ENCODE results near the gene ZSCAN21.
A peak's percentile ranks its signal among the peaks of the same experiment; 100 is the strongest.

The ZSCAN21 gene

GRCh38 chr7:100101016-100101862 is 51.7 kb downstream of the ZSCAN21 start, which contains the start of the genes AP4M1 and MCM7:
Gene AP4M1 (plus strand): TSS chr7:100101643. CDS start chr7:100101715, 72 bp downstream.
Gene MCM7 (minus strand): TSS chr7:100101397. CDS start chr7:100101294, 103 bp downstream.
- Histone ChIP-seq H3K36me3 (ENCODE audit: control insufficient read depth, insufficient read depth, low read length, severe bottlenecking) (peaks cover 38% of the 10 kb centered on the region), H3K4me3 (ENCODE audit: low read length) (peak within 1 kb of the TSS; percentile 86), H3K9me3 (ENCODE audit: control insufficient read depth, low read length) (no peaks in the 10 kb centered on the region)

GRCh38 chr7:100102950-100103840 is 53.6 kb downstream of the ZSCAN21 start:
- Histone ChIP-seq H3K27me3 (replicated peaks; ENCODE audit: control insufficient read depth, insufficient read depth, low read length) (no peaks in the 10 kb centered on the region), H3K4me1 (ENCODE audit: control insufficient read depth, insufficient read depth, low read length) (peaks cover 16% of the 10 kb centered on the region), H3K9me3 (ENCODE audit: control insufficient read depth, low read length) (no peaks in the 10 kb centered on the region), H3K9ac (ENCODE audit: low read length) (peak overlapping the region; percentile 78), H3K4me3 (ENCODE audit: low read length) (no peak overlapping the region), H3K36me3 (ENCODE audit: control insufficient read depth, insufficient read depth, low read length, severe bottlenecking) (peaks cover 37% of the 10 kb centered on the region)
- no peak for DNase-seq (ENCODE audit: low read depth)

More at GRCh38 chr7:100101016-100101862, 51.7 kb downstream of the ZSCAN21 start, which contains the start of the genes AP4M1 and MCM7:
- H3K4me1 ChIP-seq (ENCODE audit: control insufficient read depth, insufficient read depth, low read length) = peaks cover 16% of the 10 kb centered on the region
- peak; percentile 99 for DNase-seq (ENCODE audit: low read depth)
- H3K9ac ChIP-seq (ENCODE audit: low read length) = peak within 1 kb of the TSS; percentile 85
- no peaks in the 10 kb centered on the region for H3K27me3 ChIP-seq (replicated peaks; ENCODE audit: control insufficient read depth, insufficient read depth, low read length)

- Histone ChIP-seq H3K36me3 (ENCODE audit: control insufficient read depth, insufficient read depth, low read length, severe bottlenecking) (peaks cover 40% of the 10 kb centered on the region), H3K9ac (ENCODE audit: low read length) (no peak overlapping the region)
- no peak for DNase-seq (ENCODE audit: low read depth)
Observed at GRCh38 chr7:100105534-100105933, 56.0 kb downstream of the ZSCAN21 start.

GRCh38 chr7:100106633-100107032 is 57.1 kb downstream of the ZSCAN21 start:
- DNase-seq (ENCODE audit: low read depth) = no peak
- Histone ChIP-seq H3K9ac (ENCODE audit: low read length) (no peak overlapping the region), H3K36me3 (ENCODE audit: control insufficient read depth, insufficient read depth, low read length, severe bottlenecking) (peaks cover 47% of the 10 kb centered on the region), H3K27me3 (replicated peaks; ENCODE audit: control insufficient read depth, insufficient read depth, low read length) (no peaks in the 10 kb centered on the region), H3K9me3 (ENCODE audit: control insufficient read depth, low read length) (no peaks in the 10 kb centered on the region), H3K4me3 (ENCODE audit: low read length) (no peak overlapping the region), H3K4me1 (ENCODE audit: control insufficient read depth, insufficient read depth, low read length) (peaks cover 6% of the 10 kb centered on the region)

More at GRCh38 chr7:100105534-100105933, 56.0 kb downstream of the ZSCAN21 start:
- Histone ChIP-seq H3K9me3 (ENCODE audit: control insufficient read depth, low read length) (no peaks in the 10 kb centered on the region), H3K27me3 (replicated peaks; ENCODE audit: control insufficient read depth, insufficient read depth, low read length) (no peaks in the 10 kb centered on the region), H3K4me1 (ENCODE audit: control insufficient read depth, insufficient read depth, low read length) (peaks cover 6% of the 10 kb centered on the region), H3K4me3 (ENCODE audit: low read length) (no peak overlapping the region)

GRCh38 chr7:100107125-100107737 is 57.7 kb downstream of the ZSCAN21 start:
- Histone ChIP-seq H3K9me3 (ENCODE audit: control insufficient read depth, low read length) (no peaks in the 10 kb centered on the region), H3K9ac (ENCODE audit: low read length) (no peak overlapping the region), H3K4me3 (ENCODE audit: low read length) (no peak overlapping the region), H3K4me1 (ENCODE audit: control insufficient read depth, insufficient read depth, low read length) (peaks cover 5% of the 10 kb centered on the region), H3K36me3 (ENCODE audit: control insufficient read depth, insufficient read depth, low read length, severe bottlenecking) (peaks cover 52% of the 10 kb centered on the region), H3K27me3 (replicated peaks; ENCODE audit: control insufficient read depth, insufficient read depth, low read length) (no peaks in the 10 kb centered on the region)
- DNase-seq (ENCODE audit: low read depth) = no peak

GRCh38 chr7:100107890-100108289 is 58.3 kb downstream of the ZSCAN21 start:
- Histone ChIP-seq H3K27me3 (replicated peaks; ENCODE audit: control insufficient read depth, insufficient read depth, low read length) (no peaks in the 10 kb centered on the region), H3K4me3 (ENCODE audit: low read length) (no peak overlapping the region), H3K9ac (ENCODE audit: low read length) (no peak overlapping the region), H3K4me1 (ENCODE audit: control insufficient read depth, insufficient read depth, low read length) (no peaks in the 10 kb centered on the region), H3K36me3 (ENCODE audit: control insufficient read depth, insufficient read depth, low read length, severe bottlenecking) (peaks cover 52% of the 10 kb centered on the region), H3K9me3 (ENCODE audit: control insufficient read depth, low read length) (no peaks in the 10 kb centered on the region)
- no peak for DNase-seq (ENCODE audit: low read depth)

GRCh38 chr7:100109521-100110163 is 60.1 kb downstream of the ZSCAN21 start:
- peaks cover 60% of the 10 kb centered on the region for H3K36me3 ChIP-seq (ENCODE audit: control insufficient read depth, insufficient read depth, low read length, severe bottlenecking)

GRCh38 chr7:100111156-100111555 is 61.6 kb downstream of the ZSCAN21 start:
- H3K4me3 ChIP-seq (ENCODE audit: low read length) = no peak overlapping the region
- H3K27me3 ChIP-seq (replicated peaks; ENCODE audit: control insufficient read depth, insufficient read depth, low read length) = no peaks in the 10 kb centered on the region
- H3K4me1 ChIP-seq (ENCODE audit: control insufficient read depth, insufficient read depth, low read length) = no peaks in the 10 kb centered on the region
- no peak overlapping the region for H3K9ac ChIP-seq (ENCODE audit: low read length)
- DNase-seq (ENCODE audit: low read depth) = no peak
- peaks cover 53% of the 10 kb centered on the region for H3K36me3 ChIP-seq (ENCODE audit: control insufficient read depth, insufficient read depth, low read length, severe bottlenecking)
- H3K9me3 ChIP-seq (ENCODE audit: control insufficient read depth, low read length) = no peaks in the 10 kb centered on the region

More at GRCh38 chr7:100109521-100110163, 60.1 kb downstream of the ZSCAN21 start:
- DNase-seq (ENCODE audit: low read depth) = no peak
- no peaks in the 10 kb centered on the region for H3K9me3 ChIP-seq (ENCODE audit: control insufficient read depth, low read length)
- H3K4me3 ChIP-seq (ENCODE audit: low read length) = no peak overlapping the region
- H3K27me3 ChIP-seq (replicated peaks; ENCODE audit: control insufficient read depth, insufficient read depth, low read length) = no peaks in the 10 kb centered on the region
- no peaks in the 10 kb centered on the region for H3K4me1 ChIP-seq (ENCODE audit: control insufficient read depth, insufficient read depth, low read length)
- H3K9ac ChIP-seq (ENCODE audit: low read length) = no peak overlapping the region

GRCh38 chr7:100111914-100112313 is 62.3 kb downstream of the ZSCAN21 start:
- Histone ChIP-seq H3K27me3 (replicated peaks; ENCODE audit: control insufficient read depth, insufficient read depth, low read length) (no peaks in the 10 kb centered on the region), H3K9me3 (ENCODE audit: control insufficient read depth, low read length) (no peaks in the 10 kb centered on the region), H3K36me3 (ENCODE audit: control insufficient read depth, insufficient read depth, low read length, severe bottlenecking) (peaks cover 48% of the 10 kb centered on the region), H3K9ac (ENCODE audit: low read length) (no peak overlapping the region), H3K4me1 (ENCODE audit: control insufficient read depth, insufficient read depth, low read length) (no peaks in the 10 kb centered on the region), H3K4me3 (ENCODE audit: low read length) (no peak overlapping the region)
- no peak for DNase-seq (ENCODE audit: low read depth)
